ENCODE measurements around the gene NDOR1.

GRCh38 chr9:137156567-137157375 lies 48.7 kb upstream of the NDOR1 start:
- TF ChIP-seq POLR2A (IDR thresholded peaks at IDR 0.05) (no peak), CTCF (IDR thresholded peaks at IDR 0.05) (no peak)
